ELF-1 (cell line): ENCODE data around the gene BDH1.
"Not testable (repeated sequence)": the region's sequence is repeated elsewhere in the genome, so short reads cannot be mapped to it uniquely, and the experiment has no call there.

Experiments
- DNase-seq: peaks from one replicate; pipeline ENCODE4 v3.0.0-alpha.2; 2016; ENCODE audit warnings: low read depth, low spot score

The BDH1 gene

DNA sequence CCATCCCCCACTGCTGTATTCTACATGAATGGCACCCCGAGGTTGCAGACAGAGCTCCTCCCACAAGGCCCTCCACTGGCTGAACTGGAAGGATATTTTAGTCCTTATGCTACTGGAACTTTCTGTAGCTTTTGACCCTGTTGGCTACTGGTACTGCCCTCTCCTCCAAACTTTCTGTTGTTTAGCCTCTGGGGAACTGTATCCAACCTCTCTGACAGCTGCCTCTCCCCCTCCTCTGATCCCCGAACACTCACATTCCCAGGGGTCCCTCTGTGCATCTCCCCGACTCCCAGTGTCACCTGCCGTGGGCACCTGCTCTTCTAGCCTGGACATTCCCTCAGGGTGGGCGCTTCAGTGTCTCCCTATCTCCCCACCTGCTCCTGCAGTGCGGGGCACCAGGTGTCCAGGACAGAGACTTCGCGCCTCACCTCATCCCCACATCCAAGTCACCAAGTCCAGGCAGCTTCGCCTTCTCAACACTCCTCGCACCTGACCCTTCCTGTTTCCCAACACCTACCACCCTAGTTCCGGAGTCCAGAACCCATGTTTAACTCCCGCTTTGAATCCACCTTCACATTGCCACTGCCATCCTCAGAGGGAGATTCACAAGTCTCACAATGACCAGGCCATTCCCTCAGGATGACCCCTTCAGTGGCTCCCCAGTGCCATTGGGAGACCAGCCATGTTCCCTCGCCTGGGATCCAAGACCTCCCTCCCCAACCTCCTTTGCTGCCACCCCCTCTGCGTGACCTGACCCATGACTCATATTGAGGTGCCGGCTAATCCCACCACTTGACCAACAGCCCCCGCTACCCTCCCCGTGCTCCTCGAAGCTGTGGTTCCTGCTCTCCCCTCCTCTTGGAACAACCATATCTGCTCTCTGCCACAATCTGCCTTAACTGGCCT, 34.2 kb downstream of the BDH1 start:
- DNase-seq = no peak

DNA sequence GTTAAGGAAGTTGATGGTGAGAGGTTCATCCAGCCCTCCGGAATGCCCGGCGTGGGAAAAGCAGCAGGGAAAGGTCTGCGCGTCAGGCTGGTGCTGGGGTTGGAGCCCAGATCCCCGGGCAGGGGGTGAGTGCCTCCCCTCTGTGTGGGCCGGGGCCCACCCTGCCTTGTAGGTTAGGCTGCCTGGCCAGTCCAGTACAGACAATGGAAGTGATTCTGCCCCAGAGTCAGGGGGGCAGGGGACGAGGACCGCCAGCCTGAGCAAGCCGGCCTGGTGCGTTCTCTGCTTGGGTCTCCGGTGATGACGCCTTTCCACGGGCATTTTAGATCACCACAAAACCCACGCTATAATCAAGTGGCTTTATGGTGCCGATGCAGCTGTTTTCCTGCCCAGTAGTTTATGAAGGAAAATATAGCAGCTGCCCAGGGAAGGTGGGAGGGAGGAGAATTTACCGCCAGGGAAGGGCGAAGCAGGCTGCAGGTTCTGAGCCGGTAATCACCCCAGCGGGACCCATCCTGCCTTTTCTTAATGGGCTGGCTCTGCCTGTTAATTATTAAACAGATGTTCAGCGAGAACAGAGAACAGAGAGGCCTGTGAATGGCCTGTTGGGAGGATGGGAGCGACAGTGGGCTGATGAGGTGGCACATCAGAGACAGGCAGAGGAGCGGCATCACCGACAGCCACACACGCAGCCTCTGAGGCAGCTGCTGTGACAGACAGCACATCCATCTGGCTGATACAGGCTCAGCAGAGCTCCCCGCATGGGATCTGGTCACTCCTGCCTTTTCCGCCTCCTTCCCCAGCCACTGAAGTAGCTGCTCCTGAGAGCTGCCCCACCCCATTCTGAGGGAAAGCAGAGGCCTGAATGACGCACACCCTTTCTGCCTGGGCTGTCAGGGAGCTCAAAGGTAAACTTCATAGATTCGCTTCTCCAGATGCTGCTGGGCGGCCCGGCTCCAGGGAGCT, 35.2 kb downstream of the BDH1 start:
- DNase-seq = peak; percentile 91

DNA sequence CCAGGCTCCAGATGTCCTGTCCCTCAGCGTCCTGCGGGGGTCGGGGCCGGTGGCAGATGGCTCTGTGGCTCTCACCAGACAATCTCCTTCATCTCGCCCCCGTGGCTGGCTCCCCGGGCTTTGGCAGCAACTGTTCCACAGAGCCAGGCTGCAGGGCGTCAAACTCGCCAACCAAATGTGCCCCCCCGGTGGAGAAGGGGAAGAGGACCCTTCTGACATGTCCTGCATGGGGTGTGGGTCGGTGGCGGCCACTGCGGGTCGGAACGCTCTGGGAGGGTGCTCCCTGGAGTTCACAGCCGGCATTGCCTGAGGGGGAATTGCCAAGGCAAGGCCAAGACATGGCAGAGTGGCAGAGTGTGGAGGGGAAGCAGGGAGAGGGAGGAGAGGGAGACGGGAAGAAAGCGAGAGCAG, 36.0 kb downstream of the BDH1 start:
- no peak for DNase-seq

DNA sequence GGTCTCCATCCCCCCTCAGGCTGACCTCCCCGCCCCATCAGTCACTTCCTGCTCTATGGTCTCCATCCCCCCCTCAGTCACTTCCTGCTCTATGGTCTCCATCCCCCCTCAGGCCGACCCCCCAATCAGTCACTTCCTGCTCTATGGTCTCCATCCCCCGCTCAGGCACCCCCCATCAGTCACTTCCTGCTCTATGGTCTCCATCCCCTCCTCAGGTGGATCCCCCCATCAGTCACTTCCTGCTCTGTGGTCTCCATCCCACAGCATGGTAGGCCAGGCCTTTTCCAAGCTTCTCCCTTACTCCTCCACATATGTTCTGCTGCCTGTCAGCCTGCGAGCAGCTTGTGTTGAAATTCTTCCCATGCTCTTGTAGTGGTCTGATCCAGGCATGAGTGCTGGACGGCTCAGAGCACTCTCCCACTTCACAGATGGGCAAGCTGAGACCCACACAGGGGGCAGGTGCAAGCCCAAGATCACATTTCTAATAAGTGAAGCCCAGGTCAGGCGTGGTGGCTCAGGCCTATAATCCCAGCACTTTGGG, 36.8 kb downstream of the BDH1 start:
- DNase-seq = no peak

DNA sequence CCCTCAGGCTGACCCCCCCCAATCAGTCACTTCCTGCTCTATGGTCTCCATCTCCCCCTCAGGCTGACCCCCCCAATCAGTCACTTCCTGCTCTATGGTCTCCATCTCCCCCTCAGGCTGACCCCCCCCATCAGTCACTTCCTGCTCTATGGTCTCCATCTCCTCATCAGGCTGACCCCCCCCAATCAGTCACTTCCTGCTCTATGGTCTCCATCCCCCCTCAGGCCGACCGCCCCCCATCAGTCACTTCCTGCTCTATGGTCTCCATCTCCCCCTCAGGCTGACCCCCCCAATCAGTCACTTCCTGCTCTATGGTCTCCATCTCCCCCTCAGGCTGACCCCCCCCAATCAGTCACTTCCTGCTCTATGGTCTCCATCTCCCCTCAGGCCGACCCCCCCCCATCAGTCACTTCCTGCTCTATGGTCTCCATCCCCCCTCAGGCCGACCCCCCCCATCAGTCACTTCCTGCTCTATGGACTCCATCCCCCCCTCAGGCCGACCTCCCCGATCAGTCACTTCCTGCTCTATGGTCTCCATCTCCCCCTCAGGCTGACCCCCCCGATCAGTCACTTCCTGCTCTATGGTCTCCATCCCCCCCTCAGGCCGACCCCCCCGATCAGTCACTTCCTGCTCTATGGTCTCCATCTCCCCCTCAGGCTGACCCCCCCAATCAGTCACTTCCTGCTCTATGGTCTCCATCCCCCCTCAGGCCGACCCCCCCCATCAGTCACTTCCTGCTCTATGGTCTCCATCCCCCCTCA, 37.7 kb downstream of the BDH1 start:
- not testable (repeated sequence) for DNase-seq

DNA sequence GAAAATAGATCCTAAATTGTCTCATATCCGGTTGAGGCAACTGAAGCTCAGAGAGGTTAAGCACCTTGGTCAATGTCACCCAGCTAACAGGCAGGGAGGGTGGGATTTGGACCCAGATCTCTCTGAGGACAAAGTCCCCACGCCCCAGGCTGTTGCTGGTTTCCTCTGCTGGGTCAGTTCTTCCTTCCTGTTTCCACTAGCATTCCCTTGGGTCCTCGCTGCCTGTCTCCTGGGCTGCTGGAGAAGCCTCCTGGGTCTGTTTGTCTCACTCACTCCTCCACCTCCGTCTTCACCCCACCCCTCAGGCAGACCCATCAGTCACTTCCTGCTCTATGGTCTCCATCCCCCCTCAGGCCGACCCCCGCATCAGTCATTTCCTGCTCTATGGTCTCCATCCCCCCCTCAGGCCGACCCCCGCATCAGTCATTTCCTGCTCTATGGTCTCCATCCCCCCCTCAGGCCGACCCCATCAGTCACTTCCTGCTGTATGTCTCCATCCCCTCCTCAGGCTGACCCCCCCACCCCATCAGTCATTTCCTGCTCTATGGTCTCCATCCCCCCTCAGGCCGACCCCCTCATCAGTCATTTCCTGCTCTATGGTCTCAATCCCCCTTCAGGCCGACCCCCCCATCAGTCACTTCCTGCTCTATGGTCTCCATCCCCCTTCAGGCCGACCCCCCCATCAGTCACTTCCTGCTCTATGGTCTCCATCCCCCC, 38.7 kb downstream of the BDH1 start:
- DNase-seq = not testable (repeated sequence)

DNA sequence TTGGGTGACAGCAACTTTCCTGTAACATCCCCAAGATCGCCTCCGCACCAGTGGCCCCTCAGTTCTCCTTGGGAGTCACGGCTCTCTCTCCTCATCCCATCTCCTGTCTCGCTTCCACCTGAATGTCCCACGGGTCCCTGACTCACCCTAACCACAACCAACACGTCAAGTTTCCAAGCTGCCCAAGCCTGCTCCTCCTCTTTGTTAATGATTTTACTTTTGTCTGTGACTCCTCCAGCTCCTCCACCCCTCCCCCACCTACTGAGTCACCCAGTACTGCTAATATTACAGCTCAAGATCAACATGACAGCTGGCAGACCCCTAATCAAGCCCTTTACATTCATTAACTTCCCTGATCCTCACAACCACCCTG, 39.3 kb downstream of the BDH1 start:
- peak; percentile 54 for DNase-seq

DNA sequence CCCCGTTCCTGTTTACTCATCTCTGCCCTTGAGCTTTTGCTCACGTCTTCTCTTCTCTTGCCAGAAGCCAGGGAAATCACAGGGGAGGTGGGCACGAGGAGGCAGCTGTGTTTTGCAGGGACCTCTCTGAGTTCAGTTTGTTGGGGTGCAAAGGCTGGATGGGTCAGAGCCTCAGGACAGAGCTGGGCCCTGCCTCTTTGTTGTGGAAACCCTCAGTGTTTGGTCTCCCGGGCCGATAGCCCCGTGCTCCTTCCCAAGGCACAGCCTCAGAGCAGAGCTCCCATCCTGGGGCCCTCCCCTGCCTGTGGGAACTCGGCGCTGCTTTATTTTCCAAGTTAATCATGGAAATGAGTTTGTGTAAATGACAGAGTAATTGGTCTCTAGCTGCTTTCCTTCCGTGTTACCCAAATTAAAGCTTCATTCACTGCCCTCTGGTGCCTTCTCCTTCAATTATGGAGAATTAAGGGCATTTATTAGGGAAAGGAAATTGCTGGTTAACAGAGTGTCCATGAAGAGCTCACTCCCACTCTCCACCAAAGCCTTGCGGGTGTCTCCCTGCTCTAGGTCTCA, 40.9 kb downstream of the BDH1 start:
- no peak for DNase-seq

DNA sequence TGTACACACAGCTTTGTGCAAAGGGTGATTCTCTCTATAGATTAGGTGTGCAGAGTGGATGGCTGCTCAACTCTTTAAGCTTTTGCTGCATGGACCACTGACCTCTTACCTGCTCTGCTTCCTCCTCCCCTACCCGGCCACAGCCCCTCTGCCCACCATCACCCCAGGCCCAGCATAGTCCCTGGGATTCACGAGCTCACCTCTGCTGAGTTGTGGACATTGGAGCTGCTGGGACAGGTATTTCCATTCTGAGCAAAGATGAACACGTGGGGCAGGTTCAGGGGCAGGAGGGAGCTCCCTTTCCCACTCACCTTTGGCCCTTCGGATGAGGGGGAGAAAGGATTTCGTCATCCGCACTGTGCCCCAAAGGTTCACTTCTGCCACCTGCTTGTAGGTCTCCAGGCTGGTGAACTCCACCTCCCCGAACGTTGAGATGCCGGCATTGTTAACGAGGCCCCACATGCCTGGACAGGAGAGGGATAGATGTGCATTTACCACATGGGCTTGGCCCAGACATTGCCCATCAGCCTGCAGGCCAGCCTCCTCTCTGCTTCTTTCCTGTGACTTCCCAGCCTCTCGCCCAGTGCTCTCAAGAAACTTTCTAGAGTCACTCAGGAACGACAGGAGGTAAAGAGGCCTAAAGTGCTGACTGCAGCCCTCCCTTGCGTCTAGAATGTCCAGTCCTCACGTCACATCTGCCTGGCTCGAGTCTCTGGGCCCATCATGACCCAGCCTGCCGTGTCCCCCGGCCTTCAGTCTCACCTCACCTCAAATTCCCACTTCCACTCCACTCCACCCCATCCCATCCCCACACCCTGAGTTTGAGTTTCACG, 41.6 kb downstream of the BDH1 start:
- no peak for DNase-seq

DNA sequence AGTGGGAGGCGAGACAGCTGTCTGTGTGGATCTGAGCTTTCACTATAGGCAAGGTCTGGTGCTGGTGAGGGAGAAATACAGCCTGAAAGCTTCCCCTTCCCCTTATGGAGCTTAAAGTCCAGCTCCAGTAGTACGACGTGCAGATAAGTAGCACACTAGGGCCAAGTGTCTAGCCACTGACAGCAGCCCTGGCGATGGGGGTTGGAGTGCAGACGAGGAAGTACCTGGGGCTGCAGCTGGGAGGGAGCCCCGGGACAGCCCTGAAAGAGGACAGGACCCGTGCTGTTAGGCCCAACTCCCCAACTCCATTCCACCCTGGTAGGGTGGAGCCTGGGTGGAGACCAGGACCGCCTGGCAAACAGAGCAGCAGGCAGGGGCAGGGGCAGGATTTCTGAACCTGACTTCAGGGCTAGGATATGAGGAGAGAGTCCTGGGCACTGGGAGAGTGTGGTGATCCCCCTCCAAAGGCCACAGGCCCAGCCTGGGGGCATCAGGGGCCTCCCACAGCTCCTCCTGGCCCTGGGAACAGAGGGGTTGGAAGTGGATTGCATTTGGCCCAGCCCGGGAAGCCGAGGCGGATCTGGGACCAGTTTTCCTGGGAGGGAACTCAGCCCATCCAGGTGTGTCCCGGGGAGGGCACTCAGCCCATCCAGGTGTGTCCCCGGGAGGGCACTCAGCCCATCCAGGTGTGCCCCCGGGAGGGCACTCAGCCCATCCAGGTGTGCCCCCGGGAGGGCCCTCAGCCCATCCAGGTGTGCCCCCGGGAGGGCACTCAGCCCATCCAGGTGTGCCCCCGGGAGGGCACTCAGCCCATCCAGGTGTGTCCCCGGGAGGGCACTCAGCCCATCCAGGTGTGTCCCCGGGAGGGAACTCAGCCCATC, 42.8 kb downstream of the BDH1 start:
- no peak for DNase-seq

DNA sequence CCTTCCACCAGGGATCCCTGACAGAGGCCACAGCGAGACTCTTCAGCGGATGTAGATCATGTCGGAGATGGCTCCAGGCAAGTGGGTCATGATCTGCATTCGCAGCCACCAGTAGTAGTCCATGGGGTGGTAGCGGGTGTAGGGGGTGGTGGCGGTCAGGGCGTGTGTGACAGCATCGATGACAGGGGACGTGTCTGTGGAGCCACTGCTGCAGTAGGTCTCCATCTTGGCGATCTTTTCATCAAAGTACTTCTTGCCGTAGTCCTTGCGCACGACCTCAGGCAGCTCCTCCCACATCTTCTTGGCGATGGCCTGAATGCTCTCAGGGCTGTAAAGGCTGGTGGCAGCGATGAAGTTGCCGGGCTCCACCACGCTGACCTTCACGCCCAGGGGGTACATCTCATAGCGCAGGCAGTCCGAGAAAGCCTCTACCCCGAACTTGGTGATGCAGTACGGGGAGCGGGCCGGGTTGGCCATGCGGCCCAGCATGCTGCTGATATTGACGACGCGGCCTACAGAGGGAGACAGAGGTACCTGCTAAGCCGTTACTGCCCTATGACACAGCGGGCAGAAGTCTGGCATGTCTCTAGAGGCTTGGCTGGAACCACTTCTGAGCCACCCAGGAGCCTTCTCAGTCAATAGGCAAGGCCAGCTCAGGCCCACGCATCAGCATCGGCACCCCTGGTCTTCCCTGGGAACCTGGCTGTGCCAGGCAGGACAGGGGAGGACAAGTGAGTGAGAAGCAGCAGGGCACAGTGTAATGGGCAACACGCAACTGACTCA, 43.7 kb downstream of the BDH1 start:
- peak; percentile 52 for DNase-seq

DNA sequence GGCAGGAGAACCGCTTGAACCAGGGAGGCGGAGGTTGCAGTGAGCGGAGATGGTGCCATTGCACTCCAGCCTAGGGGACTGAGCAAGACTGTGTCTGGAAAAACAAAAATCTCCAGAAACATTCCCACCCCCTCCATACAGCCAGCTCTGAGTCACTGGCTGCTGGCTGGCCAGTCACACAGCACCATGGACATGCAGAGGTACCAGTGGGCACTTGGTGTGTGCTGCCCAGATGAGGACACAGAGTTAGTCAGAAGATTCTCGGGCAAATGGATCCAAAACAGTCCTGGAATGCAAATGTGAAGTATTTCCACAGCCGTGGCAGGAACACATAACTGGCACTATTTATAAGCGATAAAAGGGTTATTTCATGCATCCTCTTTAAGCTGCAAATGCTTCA, 44.6 kb downstream of the BDH1 start:
- no peak for DNase-seq

DNA sequence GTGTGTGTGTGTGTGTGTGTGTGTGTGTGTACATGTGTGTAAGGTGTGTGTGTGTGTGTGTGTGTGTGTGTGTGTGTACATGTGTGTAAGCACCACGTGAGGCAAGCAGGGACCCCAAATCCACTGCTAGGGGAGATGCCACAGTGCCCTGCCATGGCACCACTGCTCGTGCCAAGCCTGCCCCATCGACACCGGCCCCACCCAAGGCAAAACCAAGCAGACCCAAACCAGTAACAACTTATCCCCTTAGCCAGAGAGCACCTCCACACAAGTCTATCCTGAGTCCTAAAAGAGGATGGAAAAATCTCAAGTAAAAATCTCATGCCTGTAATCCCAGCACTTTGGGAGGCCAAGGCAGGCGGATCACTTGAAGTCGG, 45.1 kb downstream of the BDH1 start:
- DNase-seq = no peak

DNA sequence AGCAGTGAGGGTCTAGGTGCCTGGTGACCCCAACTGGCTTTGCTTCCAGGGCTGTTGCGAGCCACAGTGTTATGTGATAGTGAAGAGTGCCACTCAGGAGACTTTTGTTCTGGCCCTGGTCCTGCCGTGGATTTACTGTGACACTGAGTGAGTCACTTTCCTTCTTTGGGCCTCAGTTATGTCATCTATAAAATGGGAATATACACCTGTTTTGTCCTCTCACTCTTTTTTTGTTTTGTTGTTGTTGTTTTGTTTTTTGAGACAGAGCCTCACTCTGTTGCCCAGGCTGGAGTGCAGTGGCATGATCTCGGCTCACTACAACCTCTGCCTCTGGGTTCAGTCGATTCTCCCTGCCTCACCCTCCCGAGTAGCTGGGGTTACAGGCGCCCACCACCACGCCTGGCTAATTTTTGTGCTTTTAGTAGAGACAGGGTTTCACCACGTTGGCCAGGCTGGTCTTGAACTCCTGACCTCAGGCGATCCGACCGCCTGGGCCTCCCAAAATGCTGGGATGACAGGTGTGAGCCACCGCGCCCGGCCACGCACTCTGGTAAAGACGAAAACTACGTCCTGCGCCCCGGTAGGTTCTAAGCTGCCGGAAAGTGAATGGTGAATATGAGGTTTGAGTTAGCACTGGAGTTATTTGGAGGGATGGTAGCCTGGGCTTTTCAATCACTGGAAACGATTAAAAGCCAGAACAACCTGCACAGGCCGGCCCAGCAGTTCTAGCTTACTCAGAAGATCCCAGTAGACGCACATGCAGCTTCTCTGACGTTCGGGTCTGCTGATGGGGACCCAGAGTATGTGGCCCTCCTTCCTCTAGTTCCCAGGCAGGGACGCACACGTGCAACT, 46.6 kb downstream of the BDH1 start:
- DNase-seq = no peak

DNA sequence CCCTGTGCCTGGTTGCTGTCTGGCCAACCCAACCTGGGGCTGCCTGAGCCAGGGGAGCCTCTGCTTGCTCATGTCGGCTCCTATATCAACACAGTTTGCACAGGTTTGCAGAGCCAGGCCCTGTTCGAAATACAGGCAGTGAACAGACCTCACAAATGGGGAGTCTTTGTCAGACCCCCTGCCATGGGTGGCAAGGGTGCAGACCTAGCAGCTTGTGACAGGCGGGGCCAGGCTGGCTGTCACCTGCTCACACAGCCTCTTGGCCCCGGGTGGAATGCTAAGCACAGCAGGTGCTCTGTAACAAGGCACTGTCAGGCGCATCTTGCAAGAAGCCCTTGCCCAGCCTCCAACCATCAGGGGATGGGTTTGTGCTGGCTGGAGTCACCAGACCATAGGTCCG, 47.3 kb downstream of the BDH1 start:
- DNase-seq = no peak

DNA sequence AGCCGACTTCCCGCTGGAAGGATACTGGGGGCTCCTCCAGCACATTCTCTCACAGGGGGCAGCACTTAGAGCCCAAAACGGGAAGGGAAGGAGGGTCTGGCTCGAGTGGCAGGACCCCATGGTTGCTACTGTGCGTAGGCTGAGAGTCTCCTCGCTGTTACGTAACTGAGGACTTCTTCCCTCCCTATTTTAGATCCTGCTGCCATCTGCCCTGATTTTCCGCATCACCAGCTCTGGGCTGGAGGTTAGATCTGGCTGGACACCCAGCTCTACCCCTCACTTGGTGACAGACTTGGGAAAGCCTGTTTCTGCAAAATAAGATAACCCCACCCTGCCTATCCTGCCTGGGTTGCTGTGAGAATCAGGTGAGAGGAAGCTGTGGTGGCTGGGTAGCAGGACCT, 47.7 kb downstream of the BDH1 start:
- DNase-seq = no peak

DNA sequence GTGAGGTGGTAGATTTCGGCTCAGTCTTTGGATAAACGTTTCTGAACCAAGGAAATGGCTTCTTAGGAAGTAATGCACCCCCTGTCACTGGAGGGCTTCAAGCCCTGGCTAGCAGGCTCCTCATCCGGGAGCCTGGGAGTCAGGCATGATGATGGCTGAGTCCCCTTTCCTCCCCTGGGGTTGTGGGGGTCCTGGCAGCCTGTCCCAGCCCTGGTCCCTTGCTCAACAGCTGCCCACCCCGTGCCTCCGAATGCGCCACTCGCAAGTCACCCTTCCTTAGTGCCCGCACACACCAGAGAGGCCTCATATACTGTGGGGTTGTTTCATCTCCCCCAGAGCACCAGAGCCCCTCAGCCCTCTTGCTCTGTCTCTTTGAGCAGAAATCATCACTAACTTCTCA, 48.2 kb downstream of the BDH1 start:
- no peak for DNase-seq
